DND-41 (cell line): ENCODE measurements around the gene TP53I3.
A peak's percentile ranks its signal among the peaks of the same experiment; 100 is the strongest.

Experiments
- ATAC-seq: fragments of 200-7000 bp; cut with Tn5 transposase; 3 replicates; pipeline ENCODE4 v1.9.1; 2021; ENCODE audit warnings: low read depth; ENCODE audit not compliant: insufficient read depth
- DNase-seq: peaks from one replicate; pipeline ENCODE4 v3.0.0-alpha.2; 2020
- H2AFZ ChIP-seq: 2 replicates; pipeline ENCODE4 v1.6.0; 2012; ENCODE audit warnings: low read depth, low read length
- H3K27ac ChIP-seq: 2 replicates; pipeline ENCODE4 v1.5.1; 2012; ENCODE audit warnings: low read length, inconsistent platforms
- H3K27me3 ChIP-seq: fragments of 200-600 bp; sonication (generic); 2 replicates; pipeline ENCODE4 v1.6.0; 2012; ENCODE audit warnings: low read length, mild to moderate bottlenecking, inconsistent platforms; ENCODE audit not compliant: insufficient read depth, poor library complexity
- H3K36me3 ChIP-seq: 2 replicates; pipeline ENCODE4 v1.5.1; 2012; ENCODE audit warnings: low read length, inconsistent platforms; ENCODE audit not compliant: insufficient read depth
- H3K4me1 ChIP-seq: 2 replicates; pipeline ENCODE4 v1.5.1; 2012; ENCODE audit warnings: mild to moderate bottlenecking, low read length; ENCODE audit not compliant: insufficient read depth
- H3K4me2 ChIP-seq: 2 replicates; pipeline ENCODE4 v1.6.0; 2012; ENCODE audit warnings: mild to moderate bottlenecking, moderate library complexity, low read length, inconsistent platforms; ENCODE audit not compliant: insufficient read depth
- H3K4me3 ChIP-seq, 2 experiments: fragments of 200-600 bp in 1 of 2; shearing (Covaris generic) in 1 of 2; 2 replicates each; pipeline ENCODE4 v1.5.1; 2012 to 2016; ENCODE audit warnings: inconsistent platforms in 2 of 2, low read length in 2 of 2, mild to moderate bottlenecking in 2 of 2, low read depth in 1 of 2, moderate library complexity in 1 of 2
- H3K79me2 ChIP-seq: 2 replicates; pipeline ENCODE4 v1.6.0; 2012; ENCODE audit warnings: low read length, inconsistent platforms; ENCODE audit not compliant: insufficient read depth
- H3K9ac ChIP-seq: 2 replicates; pipeline ENCODE4 v1.6.0; 2012; ENCODE audit warnings: low read depth, mild to moderate bottlenecking, inconsistent platforms, low read length, moderate library complexity
- H3K9me3 ChIP-seq: 2 replicates; pipeline ENCODE4 v1.5.1; 2012; ENCODE audit warnings: low read length, moderate library complexity, mild to moderate bottlenecking, inconsistent platforms; ENCODE audit not compliant: insufficient read depth, severe bottlenecking
- H4K20me1 ChIP-seq: 2 replicates; pipeline ENCODE4 v1.6.0; 2012; ENCODE audit warnings: low read length; ENCODE audit not compliant: insufficient read depth
- EZH2 ChIP-seq: IDR thresholded peaks from 3 replicates; pipeline ENCODE4 v1.6.1; 2012; ENCODE audit warnings: borderline replicate concordance, low read depth, mild to moderate bottlenecking, moderate library complexity, low read length, inconsistent platforms; ENCODE audit not compliant: severe bottlenecking
- TF ChIP-seq, protein P1 (sequence below): IDR thresholded peaks from 2 replicates; pipeline ENCODE4 v1.5.1; 2012; ENCODE audit warnings: borderline replicate concordance, low read length, moderate library complexity, mild to moderate bottlenecking; ENCODE audit not compliant: poor library complexity, severe bottlenecking; ENCODE audit errors: extremely low read depth

The TP53I3 gene

DNA sequence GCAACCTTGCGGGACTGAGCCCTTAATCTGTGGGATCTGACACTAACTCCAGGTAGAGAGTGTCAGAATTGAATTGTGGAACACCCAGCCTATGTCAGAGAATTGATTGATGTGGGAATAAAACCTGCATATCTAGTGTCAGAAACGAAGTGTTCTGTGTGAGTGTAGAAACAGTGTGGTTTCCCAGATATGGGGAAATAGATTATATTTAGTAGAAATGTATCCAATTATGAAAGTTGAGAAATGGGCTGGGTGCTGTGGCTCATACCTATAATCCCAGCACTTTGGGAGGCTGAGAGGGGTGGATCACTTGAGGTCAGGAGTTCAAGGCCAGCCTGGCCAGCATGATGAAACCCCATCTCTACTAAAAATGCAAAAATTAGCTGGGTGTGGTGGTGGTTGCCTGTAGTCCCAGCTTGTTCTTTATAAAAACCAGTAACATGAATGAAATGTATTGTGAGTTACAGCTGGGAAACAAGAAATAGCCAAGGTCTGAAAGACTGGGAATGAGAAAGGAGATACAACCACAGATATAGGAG lies 4.3 kb upstream of the TP53I3 start:
- no peak for ATAC-seq
- no peak overlapping the region for H2AFZ ChIP-seq
- no peak overlapping the region for H3K9ac ChIP-seq
- no peak overlapping the region for H3K27ac ChIP-seq
- H3K36me3 ChIP-seq: no peaks in the 10 kb centered on the region; the same call in 1 of the 2 replicates
- peaks cover 11% of the 10 kb centered on the region for H3K4me1 ChIP-seq
- H3K79me2 ChIP-seq: no peaks in the 10 kb centered on the region
- no peak overlapping the region for H3K4me2 ChIP-seq
- no peaks in the 10 kb centered on the region for H3K27me3 ChIP-seq
- no peaks in the 10 kb centered on the region for H3K9me3 ChIP-seq
- TF ChIP-seq EZH2: no peak
- TF ChIP-seq, protein P1, sequence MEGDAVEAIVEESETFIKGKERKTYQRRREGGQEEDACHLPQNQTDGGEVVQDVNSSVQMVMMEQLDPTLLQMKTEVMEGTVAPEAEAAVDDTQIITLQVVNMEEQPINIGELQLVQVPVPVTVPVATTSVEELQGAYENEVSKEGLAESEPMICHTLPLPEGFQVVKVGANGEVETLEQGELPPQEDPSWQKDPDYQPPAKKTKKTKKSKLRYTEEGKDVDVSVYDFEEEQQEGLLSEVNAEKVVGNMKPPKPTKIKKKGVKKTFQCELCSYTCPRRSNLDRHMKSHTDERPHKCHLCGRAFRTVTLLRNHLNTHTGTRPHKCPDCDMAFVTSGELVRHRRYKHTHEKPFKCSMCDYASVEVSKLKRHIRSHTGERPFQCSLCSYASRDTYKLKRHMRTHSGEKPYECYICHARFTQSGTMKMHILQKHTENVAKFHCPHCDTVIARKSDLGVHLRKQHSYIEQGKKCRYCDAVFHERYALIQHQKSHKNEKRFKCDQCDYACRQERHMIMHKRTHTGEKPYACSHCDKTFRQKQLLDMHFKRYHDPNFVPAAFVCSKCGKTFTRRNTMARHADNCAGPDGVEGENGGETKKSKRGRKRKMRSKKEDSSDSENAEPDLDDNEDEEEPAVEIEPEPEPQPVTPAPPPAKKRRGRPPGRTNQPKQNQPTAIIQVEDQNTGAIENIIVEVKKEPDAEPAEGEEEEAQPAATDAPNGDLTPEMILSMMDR: no peak
- H4K20me1 ChIP-seq: no peaks in the 10 kb centered on the region
- no peak overlapping the region for H3K4me3 ChIP-seq
- no peak for DNase-seq

DNA sequence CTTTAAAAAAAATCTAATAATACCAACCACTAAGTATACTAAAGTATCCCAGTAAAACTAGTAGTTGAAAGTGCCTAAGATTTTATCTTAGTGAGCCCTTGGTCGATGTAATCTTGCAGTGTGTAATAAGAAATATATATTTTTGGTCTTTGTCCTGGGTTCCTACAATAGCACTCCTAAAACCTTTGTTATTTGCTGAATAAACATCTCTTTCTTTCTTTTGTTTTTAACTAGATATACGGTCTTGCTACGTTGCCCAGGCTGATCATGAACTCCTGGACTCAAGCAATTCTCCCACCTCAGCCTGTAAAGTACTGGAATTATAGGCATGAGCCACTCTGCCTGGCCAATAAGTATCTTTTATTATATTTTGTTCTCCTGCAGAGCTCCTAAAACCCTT lies 2.4 kb upstream of the TP53I3 start:
- Histone ChIP-seq H3K27ac (no peak overlapping the region), H4K20me1 (no peaks in the 10 kb centered on the region), H3K9me3 (no peaks in the 10 kb centered on the region), H3K4me3 (no peak overlapping the region), H3K4me1 (peaks cover 18% of the 10 kb centered on the region), H3K79me2 (no peaks in the 10 kb centered on the region), H3K27me3 (no peaks in the 10 kb centered on the region), H3K36me3 (no peaks in the 10 kb centered on the region; the same call in 1 of the 2 replicates), H2AFZ (no peak overlapping the region), H3K9ac (no peak overlapping the region), H3K4me2 (no peak overlapping the region)
- ATAC-seq: no peak
- DNase-seq: no peak
- TF ChIP-seq, protein P1: no peak
- TF ChIP-seq EZH2: no peak

DNA sequence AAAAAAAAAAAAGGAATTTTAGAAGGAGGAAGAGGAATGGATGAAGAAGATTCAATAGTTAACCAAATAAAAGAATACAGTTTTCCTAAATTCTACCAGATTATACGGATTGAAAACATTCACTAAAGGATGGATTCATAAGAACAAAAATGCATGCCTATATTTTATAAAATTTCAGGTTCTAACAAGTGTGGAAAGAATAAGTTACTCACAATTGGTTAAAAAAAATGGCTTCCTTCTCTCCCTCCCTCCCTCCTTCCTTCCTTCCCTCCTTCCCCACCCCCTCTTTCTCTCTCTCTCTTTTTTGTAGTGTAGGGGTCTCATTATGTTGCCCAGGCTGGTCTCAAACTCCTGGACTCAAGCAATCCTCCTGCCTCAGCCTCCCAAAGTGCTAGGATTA lies 1.6 kb upstream of the TP53I3 start:
- Histone ChIP-seq H3K4me2 (no peak overlapping the region), H3K36me3 (no peaks in the 10 kb centered on the region; the same call in 1 of the 2 replicates), H3K79me2 (no peaks in the 10 kb centered on the region), H3K27ac (no peak overlapping the region), H3K9me3 (no peaks in the 10 kb centered on the region), H4K20me1 (no peaks in the 10 kb centered on the region), H3K4me3 (no peak overlapping the region), H3K27me3 (no peaks in the 10 kb centered on the region), H3K4me1 (peaks cover 18% of the 10 kb centered on the region), H2AFZ (no peak overlapping the region), H3K9ac (no peak overlapping the region)
- no peak for ATAC-seq
- DNase-seq: no peak
- TF ChIP-seq, protein P1: no peak
- no peak for TF ChIP-seq EZH2

DNA sequence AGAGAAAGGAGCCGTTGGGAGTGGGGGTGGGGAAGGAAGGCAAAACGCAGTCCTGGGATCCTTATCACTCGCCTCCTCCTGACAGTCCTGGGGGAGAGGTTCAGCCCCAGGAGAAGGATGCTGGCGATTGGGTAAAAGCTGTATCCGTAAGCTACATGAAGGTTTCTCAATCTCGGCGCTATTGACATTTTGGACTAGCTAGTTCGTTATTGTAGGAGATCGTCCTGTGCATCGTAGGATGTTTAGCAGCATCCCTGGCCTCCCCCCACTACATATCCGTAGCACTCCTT lies 511 bp upstream of the TP53I3 start:
- no peak overlapping the region; the same call in 1 of the 2 replicates for H3K27ac ChIP-seq
- peak overlapping the region; percentile 68; the same call in 1 of the 2 replicates for H3K9ac ChIP-seq
- no peak for TF ChIP-seq EZH2
- TF ChIP-seq, protein P1: no peak
- ATAC-seq (no peak), DNase-seq (no peak)
- H3K4me3 ChIP-seq: peak overlapping the region in 1 of 2 experiments; percentile 84; a peak in 2 of 4 replicates
- H3K9me3 ChIP-seq: no peaks in the 10 kb centered on the region
- no peaks in the 10 kb centered on the region for H3K79me2 ChIP-seq
- peak overlapping the region; percentile 91 for H2AFZ ChIP-seq
- H4K20me1 ChIP-seq: no peaks in the 10 kb centered on the region
- H3K27me3 ChIP-seq: no peaks in the 10 kb centered on the region
- no peaks in the 10 kb centered on the region for H3K36me3 ChIP-seq
- peaks cover 18% of the 10 kb centered on the region for H3K4me1 ChIP-seq
- peak overlapping the region; percentile 99 for H3K4me2 ChIP-seq
